ENCODE data around the gene KMT2A.

DNA sequence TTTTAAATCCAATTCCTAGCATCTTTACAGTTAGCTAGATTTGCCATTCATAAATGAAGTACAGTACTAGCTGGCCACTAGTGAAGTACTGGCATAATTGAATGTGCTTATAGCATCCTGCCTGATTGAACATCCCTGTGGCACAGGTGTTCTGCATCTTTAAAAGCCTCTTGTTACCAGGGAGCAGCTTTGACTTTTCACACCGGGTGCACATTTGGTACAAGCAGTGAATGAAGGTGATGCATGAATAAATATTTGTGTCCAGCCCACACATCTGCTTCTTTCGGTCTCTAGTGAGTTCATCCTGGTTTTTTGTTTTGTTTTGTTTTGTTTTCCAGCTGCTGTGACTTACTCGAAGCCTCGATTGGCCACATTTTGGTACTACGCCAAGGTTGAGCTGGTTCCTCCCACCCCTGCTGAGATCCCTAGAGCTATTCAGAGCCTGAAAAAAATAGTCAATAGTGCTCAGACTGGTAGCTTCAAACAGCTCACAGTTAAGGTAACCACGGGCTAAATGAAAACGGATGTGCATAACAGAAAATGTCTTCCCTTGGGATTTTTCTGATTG is 29.6 kb upstream of the KMT2A start:
- TF ChIP-seq, protein P1, sequence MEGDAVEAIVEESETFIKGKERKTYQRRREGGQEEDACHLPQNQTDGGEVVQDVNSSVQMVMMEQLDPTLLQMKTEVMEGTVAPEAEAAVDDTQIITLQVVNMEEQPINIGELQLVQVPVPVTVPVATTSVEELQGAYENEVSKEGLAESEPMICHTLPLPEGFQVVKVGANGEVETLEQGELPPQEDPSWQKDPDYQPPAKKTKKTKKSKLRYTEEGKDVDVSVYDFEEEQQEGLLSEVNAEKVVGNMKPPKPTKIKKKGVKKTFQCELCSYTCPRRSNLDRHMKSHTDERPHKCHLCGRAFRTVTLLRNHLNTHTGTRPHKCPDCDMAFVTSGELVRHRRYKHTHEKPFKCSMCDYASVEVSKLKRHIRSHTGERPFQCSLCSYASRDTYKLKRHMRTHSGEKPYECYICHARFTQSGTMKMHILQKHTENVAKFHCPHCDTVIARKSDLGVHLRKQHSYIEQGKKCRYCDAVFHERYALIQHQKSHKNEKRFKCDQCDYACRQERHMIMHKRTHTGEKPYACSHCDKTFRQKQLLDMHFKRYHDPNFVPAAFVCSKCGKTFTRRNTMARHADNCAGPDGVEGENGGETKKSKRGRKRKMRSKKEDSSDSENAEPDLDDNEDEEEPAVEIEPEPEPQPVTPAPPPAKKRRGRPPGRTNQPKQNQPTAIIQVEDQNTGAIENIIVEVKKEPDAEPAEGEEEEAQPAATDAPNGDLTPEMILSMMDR (IDR thresholded peaks at IDR 0.05) = no peak
- no peak for TF ChIP-seq POLR2A (IDR thresholded peaks at IDR 0.05)

Data from thyroid gland (tissue), 4 donors.